Measurements from ENCODE around the gene PCSK5.

DNA sequence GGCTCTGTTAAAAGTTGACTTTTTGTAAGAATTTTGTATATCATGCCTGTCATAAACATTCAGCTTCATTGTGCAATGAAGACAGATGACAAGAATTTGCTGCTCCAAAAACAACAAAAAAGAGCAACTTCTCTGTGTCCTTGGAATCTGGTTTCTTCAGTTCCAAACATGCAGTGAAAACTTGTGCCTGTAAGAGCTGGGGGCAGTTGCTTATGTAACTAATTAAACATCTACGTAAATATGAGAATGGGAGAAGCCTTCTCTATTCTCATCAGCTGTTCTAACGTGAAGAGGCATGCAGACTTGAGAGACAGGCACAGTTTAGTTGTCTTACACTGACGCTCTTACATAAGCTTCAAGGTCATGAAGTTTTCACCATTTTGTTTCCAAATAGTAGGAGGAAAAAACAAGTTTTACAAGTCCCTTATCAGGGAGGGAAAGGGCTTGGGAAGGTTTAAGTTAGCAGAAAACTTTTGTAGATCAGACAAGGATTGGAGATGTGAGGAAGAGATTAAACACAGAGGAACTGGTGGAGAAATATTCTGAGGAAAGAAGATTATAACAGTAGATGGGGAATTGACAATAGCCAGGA, 333.4 kb downstream of the PCSK5 start:
- no peak for TF ChIP-seq POLR2A (IDR thresholded peaks at IDR 0.05)
- TF ChIP-seq CTCF (IDR thresholded peaks at IDR 0.05) = no peak
